Suprapubic skin (tissue), 4 donors: ENCODE data around the gene NUP210L. TPM values are rescaled to one million over a fixed set of nuclear protein-coding genes. Genes with fewer than 3 reads are reported as not detected.
"Not testable (repeated sequence)": the region's sequence is repeated elsewhere in the genome, so short reads cannot be mapped to it uniquely, and the experiment has no call there.

Experiments
- DNase-seq, 2 donors: peaks; one replicate each; pipeline ENCODE4 v3.0.0-alpha.2; 2019; ENCODE audit warnings: low spot score in 2 of 2
- H3K27ac ChIP-seq: fragments of 200-600 bp; sonication (generic); one replicate; pipeline ENCODE4 v1.5.1; 2019
- H3K27me3 ChIP-seq: fragments of 200-600 bp; sonication (generic); one replicate; pipeline ENCODE4 v1.5.1; 2019
- H3K36me3 ChIP-seq: fragments of 200-600 bp; sonication (generic); one replicate; pipeline ENCODE4 v1.5.1; 2019
- H3K4me1 ChIP-seq: fragments of 200-600 bp; sonication (generic); one replicate; pipeline ENCODE4 v1.5.1; 2019
- H3K4me3 ChIP-seq: fragments of 200-600 bp; sonication (generic); one replicate; pipeline ENCODE4 v1.5.1; 2019; ENCODE audit warnings: mild to moderate bottlenecking
- H3K9me3 ChIP-seq: fragments of 200-600 bp; sonication (generic); one replicate; pipeline ENCODE4 v1.5.1; 2019
- CTCF ChIP-seq, 2 donors: fragments of 200-600 bp in 1 of 2; fragments of 450-650 bp in 1 of 2; sonication (generic) in 1 of 2; IDR thresholded peaks; one replicate each; pipeline ENCODE4 v1.5.1; 2016 to 2019; ENCODE audit warnings: antibody characterized with exemption in 2 of 2, mild to moderate bottlenecking in 1 of 2, moderate library complexity in 1 of 2
- EP300 ChIP-seq: sonication (generic); formaldehyde crosslinking; IDR thresholded peaks from one replicate; pipeline ENCODE4 v1.6.1; 2017; ENCODE audit warnings: antibody characterized with exemption
- POLR2A ChIP-seq, 2 donors: fragments of 450-650 bp; IDR thresholded peaks; one replicate each; pipeline ENCODE4 v1.6.1; 2017; ENCODE audit warnings: antibody characterized with exemption in 2 of 2, mild to moderate bottlenecking in 2 of 2, moderate library complexity in 2 of 2
- POLR2AphosphoS5 ChIP-seq, 3 donors: sonication (generic); formaldehyde crosslinking; IDR thresholded peaks; one replicate each; pipeline ENCODE4 v1.6.1; 2017; ENCODE audit warnings: antibody characterized with exemption in 3 of 3
- WGBS: methylation state at CpG from one replicate; pipeline ENCODE4 v1.1.5; 2018; 5-methylcytosine and 5-hydroxymethylcytosine counted together
- total RNA-seq, 4 donors: library from RNA; depleted of rRNA; stranded (reverse); fragments of >200 nt; gene quantifications; one replicate each; pipeline ENCODE4 v1.1.0, GENCODE V29; 2016

The NUP210L gene
- total RNA-seq, 4 donors from 2014 or later, result not detected

- TF ChIP-seq EP300 (no peak), POLR2A (IDR thresholded peaks at IDR 0.05) (no peak), CTCF (IDR thresholded peaks at IDR 0.05) (no peak), POLR2AphosphoS5 (IDR thresholded peaks at IDR 0.05) (no peak)
- peaks cover 8% of the 10 kb centered on the region for H3K4me1 ChIP-seq
- no peak for DNase-seq
Observed at GRCh38 chr1:154142358-154142757, 12.5 kb downstream of the NUP210L start.

GRCh38 chr1:154141240-154141639, 13.6 kb downstream of the NUP210L start:
- H3K27ac ChIP-seq, result no peak overlapping the region
- no peak for DNase-seq

More at GRCh38 chr1:154142358-154142757, 12.5 kb downstream of the NUP210L start:
- H3K27me3 ChIP-seq, result no peaks in the 10 kb centered on the region
- 98% methylated on average over 6 of the region's 6 CpGs for WGBS
- no peaks in the 10 kb centered on the region for H3K9me3 ChIP-seq
- H3K27ac ChIP-seq, result no peak overlapping the region
- no peak overlapping the region for H3K4me3 ChIP-seq
- H3K36me3 ChIP-seq, result no peaks in the 10 kb centered on the region

GRCh38 chr1:154137888-154138287, 17.0 kb downstream of the NUP210L start:
- Histone ChIP-seq H3K36me3 (no peaks in the 10 kb centered on the region), H3K9me3 (no peaks in the 10 kb centered on the region), H3K27me3 (no peaks in the 10 kb centered on the region), H3K27ac (no peak overlapping the region), H3K4me3 (no peak overlapping the region), H3K4me1 (peaks cover 8% of the 10 kb centered on the region)
- no peak for DNase-seq
- TF ChIP-seq EP300 (no peak), CTCF (IDR thresholded peaks at IDR 0.05) (no peak), POLR2A (IDR thresholded peaks at IDR 0.05) (no peak), POLR2AphosphoS5 (IDR thresholded peaks at IDR 0.05) (no peak)
- 67% methylated on average over 3 of the region's 3 CpGs for WGBS

More at GRCh38 chr1:154141240-154141639, 13.6 kb downstream of the NUP210L start:
- no peaks in the 10 kb centered on the region for H3K36me3 ChIP-seq
- no peak overlapping the region for H3K4me3 ChIP-seq
- peaks cover 8% of the 10 kb centered on the region for H3K4me1 ChIP-seq
- H3K27me3 ChIP-seq, result no peaks in the 10 kb centered on the region
- no peaks in the 10 kb centered on the region for H3K9me3 ChIP-seq
- TF ChIP-seq POLR2AphosphoS5 (IDR thresholded peaks at IDR 0.05) (no peak), POLR2A (IDR thresholded peaks at IDR 0.05) (no peak), EP300 (no peak), CTCF (IDR thresholded peaks at IDR 0.05) (no peak)
- 27% methylated on average over 3 of the region's 3 CpGs for WGBS

GRCh38 chr1:154133256-154133655, 21.6 kb downstream of the NUP210L start:
- Histone ChIP-seq H3K27me3 (no peaks in the 10 kb centered on the region), H3K4me3 (no peak overlapping the region), H3K9me3 (no peaks in the 10 kb centered on the region), H3K4me1 (no peaks in the 10 kb centered on the region), H3K36me3 (no peaks in the 10 kb centered on the region), H3K27ac (no peak overlapping the region)
- TF ChIP-seq POLR2A (IDR thresholded peaks at IDR 0.05) (no peak), EP300 (no peak), CTCF (IDR thresholded peaks at IDR 0.05) (no peak), POLR2AphosphoS5 (IDR thresholded peaks at IDR 0.05) (no peak)
- no peak for DNase-seq
- 96% methylated on average over 2 of the region's 2 CpGs for WGBS

GRCh38 chr1:154129391-154129970, 25.4 kb downstream of the NUP210L start:
- H3K36me3 ChIP-seq, result no peaks in the 10 kb centered on the region
- no peaks in the 10 kb centered on the region for H3K9me3 ChIP-seq
- 57% methylated on average over 2 of the region's 2 CpGs for WGBS
- no peak for TF ChIP-seq POLR2A (IDR thresholded peaks at IDR 0.05)
- no peak for TF ChIP-seq POLR2AphosphoS5 (IDR thresholded peaks at IDR 0.05)
- TF ChIP-seq EP300, result no peak
- no peak for TF ChIP-seq CTCF (IDR thresholded peaks at IDR 0.05)
- no peak overlapping the region for H3K4me3 ChIP-seq
- DNase-seq, result no peak
- no peaks in the 10 kb centered on the region for H3K4me1 ChIP-seq
- no peak overlapping the region for H3K27ac ChIP-seq
- H3K27me3 ChIP-seq, result no peaks in the 10 kb centered on the region

- H3K27me3 ChIP-seq, H3K4me3 ChIP-seq, H3K9me3 ChIP-seq, H3K27ac ChIP-seq, H3K4me1 ChIP-seq, H3K36me3 ChIP-seq, DNase-seq: not testable (repeated sequence)
- 77% methylated on average over 11 of the region's 11 CpGs for WGBS
Observed at GRCh38 chr1:154123205-154123604, 31.7 kb downstream of the NUP210L start.
